ENCODE data around the gene ASPSCR1.

- no peak for TF ChIP-seq EZH2 (IDR thresholded peaks at IDR 0.05; ENCODE audit: low read depth)
- TF ChIP-seq CTCF (conservative IDR thresholded peaks at IDR 0.05): no peak
Measured at GRCh38 chr17:82043507-82043906, 66.1 kb downstream of the ASPSCR1 start.
